A172 (cell line): ENCODE results near the gene STK16. TPM values are rescaled to one million over a fixed set of nuclear protein-coding genes. Genes with fewer than 3 reads are reported as not detected.

ENCODE experiments used
- DNase-seq: peaks from one replicate; pipeline ENCODE4 v3.0.0-alpha.2; 2015; ENCODE audit warnings: low spot score
- total RNA-seq: library from RNA; depleted of rRNA; stranded (reverse); fragments of >200 nt; shearing (Covaris generic); gene quantifications from 2 replicates; pipeline ENCODE4 v1.2.3, GENCODE V29; 2014; rRNA removed

The STK16 gene
- total RNA-seq, 1 experiment from 2014 or later = 16.3 TPM

DNA sequence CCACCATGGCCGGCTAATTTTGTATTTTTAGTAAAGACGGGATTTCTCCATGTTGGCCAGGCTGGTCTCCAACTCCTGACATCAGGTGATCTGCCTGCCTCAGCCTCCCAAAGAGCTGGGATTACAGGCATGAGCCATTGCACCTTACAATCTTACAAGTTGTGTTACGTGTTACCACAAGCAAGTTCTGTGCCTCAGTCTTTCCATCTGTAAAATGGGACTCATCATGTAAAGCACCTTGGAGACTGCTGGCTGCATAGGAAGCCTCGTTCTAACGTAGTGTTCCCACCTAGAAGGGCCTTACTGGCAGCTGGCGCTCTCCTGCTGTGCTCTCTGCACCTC is 43.9 kb downstream of the STK16 start:
- no peak for DNase-seq

DNA sequence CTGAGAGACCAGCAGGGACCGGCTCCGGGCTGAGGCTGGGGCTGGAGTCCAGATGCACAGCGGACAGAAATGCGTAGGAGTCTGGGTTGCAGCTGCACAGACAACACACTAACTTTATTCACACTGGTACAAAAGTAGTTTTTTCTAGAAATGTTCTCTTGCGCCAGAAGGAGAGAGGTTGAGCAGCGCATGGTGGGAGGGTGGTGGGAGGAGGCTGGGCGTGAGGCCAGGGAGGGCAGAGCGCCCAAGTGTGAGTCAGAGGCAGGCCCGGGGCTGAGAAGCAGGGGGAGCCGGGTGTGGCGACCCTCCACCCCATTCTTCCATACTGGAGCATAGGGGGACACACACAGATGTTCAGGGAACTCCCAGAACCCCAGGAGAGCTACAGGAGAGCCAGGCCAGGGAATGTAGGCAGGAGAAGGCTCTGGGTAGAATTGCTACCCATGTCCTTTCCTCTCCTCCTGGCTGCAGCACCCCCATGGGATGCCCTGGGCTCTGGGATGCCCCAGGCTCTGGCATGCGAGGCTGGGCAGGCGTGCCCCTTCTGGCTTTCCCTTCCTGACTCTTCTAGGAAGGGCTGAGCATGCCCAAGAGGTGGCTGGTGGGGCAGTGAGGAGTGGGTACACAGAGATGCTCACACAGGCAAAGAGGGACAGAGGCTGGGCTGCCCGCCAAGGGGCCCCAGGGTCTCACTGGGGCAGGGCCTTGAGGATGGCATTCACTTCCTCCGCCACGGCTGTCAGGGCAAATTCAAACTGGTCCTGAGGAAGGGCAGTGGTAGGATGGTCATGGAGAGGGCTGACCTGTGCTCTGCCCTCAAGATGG is 44.5 kb downstream of the STK16 start:
- DNase-seq = peak; percentile 71

DNA sequence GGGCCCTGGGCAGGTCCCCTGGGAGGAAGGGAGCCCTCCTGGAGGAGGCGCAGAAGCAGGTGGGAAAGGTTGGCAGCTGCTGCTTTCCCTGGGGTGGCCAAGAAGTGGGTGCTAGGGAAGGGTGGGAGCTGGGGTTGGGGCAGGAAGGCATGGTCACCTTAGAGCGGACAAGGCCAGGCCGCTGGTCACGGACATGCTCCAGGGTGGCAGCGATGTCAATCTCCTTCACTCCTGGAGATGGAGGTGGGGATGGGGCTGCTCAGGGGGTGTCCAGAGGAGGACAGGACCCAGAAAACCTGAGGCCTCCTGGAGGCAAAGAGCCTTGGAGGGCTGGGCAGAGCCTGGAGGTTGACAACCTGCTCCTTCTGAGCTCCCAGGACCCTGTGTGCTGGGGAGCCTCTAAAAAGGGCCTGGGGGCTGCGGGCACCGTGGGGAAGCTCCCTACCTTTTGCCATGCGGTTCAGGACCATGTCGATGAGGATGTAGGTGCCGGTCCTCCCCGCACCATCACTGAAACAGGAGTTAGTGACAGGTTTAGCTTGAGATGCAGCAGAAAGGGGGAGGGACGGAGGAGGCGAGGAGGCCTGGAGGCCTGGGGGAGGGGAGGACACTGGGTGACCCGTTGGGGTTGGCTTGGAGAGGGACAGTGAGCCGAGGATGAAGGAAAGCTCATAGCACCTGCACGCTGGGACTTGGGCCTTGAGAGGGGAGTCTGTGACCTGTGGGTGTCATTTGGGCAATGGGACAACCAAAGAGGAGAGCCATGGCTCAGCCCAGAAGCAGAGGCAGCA is 45.3 kb downstream of the STK16 start:
- no peak for DNase-seq

DNA sequence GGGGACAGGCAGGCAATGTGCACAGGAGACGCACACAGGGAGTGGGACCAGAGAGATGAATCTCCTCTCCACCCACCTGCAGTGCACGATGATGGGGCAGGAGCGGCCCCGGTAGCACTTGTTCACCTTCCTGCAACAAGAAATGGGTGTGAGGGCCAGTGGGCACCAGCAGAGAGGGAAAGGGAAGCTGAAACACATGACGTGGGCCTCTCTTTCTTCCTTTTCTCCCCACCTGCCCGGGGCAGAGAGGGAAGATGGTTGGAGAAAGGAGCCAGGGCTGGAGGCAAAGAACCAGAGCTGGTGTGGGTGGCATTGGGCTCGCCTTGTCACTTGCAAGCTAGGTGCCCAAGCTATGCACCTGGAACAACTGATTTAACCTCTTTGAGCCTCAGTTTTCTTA is 46.1 kb downstream of the STK16 start:
- DNase-seq = no peak

DNA sequence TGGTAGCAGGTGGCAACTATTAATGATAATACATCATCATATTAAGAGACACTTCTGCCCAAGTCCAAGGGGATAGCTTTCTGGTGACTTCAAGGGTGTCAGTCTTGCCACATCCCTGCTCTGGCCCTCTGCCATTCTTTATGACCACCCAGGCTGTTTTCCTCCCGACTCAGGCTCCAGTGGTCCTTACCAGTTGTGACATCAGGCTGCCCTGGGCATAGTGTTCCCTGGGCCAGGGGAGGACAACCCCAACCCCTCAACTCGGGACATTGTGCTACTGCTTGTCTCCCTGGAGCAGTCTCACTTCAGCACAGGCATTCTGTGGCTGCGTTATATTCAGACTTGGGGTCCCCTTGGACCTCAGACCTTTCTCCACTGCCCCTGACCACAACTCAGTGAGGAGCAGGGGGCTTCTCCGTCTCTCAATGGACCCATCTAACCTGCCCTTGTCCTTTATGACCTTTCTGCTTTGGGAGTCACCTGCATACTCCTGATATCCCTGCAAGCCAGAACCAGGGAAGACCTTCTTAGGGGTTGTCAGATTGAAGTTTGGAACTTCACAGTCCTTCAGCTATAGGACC is 46.7 kb downstream of the STK16 start:
- DNase-seq = no peak

DNA sequence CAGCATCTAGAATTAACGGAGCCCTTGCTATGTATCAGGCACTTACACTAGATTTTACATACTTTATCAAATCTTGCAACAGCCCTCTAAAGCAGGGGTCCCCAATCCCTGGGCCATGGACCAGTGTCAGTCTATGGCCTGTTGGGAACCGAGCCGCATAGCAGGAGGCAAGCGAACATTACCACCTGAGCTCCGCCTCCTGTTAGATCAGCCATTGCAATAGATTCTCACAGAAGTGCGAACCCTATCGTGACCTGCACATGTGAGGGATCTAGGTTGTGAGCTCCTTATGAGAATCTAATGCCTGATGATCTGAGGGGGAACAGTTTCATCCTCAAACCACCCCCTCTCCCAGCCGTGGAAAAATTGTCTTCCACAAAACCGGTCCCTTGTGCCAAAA is 47.3 kb downstream of the STK16 start:
- no peak for DNase-seq

DNA sequence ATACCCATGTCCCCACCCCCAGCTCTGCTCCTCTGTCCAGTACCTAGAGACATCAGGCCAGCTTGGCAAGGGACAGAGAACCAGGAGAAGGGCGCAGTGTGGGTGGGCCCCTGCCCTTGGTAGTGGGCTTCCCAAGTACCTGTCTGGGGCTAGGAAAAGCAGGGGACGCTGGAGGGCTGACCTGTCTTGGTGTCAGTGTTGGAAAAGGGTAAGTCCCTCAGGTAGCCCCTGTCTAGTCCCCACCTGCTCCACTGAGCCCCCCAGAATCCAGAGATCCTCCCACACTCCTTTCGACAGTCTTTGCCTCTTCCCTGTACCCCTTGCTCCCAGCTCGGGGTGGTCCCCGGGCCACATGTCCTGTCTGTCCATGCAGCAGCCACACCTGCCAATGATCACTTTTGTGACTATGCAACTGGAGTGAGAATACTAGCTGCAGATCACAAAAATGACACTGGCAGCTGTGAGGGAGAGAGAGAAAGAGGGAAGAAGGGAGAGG is 48.5 kb downstream of the STK16 start:
- no peak for DNase-seq

DNA sequence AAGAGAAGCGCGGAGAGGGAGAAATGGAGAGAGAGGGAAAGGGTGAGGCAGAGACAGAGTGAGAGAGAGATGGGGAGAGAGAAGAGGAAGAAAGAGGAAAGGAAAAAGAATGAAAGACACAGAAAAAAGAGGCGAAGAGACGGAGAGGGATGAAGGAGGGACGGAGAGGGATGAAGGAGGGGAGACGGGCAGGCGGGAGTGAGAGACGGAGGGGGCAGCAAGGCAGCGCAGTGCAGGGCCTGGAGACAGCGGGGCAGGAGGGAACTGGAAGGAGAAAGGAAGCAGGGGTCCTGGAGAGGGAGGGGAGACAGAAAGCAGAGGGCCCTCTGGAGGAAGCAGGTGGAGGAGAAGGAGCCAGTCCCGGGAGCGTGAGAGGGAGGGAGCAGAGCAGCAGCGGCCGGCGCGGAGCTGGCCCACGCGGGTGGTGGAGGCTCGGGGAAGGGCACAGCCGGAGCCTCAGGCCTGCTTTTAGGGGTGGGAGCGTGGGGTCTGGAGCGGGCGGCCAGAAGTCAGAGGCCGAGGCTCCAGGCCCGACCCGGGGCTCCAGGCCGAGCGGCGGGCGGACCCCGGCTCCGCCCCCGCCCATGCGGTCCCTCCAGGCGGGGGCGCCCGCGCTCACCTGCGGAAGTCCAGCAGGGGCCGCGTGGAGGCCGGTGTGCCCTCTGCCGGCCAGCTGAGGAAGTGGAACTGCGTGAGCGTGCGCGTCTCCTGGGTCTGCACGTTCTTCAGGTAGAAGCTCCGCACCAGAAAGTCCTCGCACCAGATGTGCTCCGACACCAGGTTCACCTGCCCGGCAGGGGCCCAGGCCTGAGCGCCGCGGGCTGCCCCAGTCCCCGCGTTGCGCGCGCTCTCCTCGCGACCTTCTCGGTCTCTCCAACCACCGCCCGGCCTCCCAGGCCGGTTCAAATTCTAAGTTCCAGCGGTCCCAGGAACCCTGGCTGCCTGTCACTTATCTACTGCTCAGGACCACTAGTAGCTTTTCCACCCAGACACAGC is 49.4 kb downstream of the STK16 start:
- peak; percentile 62 for DNase-seq

DNA sequence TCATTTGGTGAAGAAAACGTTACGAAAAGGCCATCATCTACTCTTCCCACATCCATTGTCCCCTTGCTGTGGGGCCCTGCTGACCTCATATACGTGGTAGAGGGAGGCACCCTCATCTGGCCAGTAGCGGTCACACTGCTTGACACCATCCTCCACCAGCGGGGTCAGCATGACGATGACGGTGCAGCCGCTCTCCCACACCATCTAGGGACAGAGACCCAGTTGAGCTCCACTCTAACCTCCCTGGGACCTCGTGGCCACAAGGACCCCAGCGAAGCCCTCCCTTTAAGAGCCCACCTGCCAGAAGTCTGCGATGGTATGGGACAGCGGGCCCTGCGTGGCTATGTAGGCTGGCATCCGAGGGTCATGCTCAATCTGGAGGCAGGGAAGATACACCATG is 50.9 kb downstream of the STK16 start:
- no peak for DNase-seq

DNA sequence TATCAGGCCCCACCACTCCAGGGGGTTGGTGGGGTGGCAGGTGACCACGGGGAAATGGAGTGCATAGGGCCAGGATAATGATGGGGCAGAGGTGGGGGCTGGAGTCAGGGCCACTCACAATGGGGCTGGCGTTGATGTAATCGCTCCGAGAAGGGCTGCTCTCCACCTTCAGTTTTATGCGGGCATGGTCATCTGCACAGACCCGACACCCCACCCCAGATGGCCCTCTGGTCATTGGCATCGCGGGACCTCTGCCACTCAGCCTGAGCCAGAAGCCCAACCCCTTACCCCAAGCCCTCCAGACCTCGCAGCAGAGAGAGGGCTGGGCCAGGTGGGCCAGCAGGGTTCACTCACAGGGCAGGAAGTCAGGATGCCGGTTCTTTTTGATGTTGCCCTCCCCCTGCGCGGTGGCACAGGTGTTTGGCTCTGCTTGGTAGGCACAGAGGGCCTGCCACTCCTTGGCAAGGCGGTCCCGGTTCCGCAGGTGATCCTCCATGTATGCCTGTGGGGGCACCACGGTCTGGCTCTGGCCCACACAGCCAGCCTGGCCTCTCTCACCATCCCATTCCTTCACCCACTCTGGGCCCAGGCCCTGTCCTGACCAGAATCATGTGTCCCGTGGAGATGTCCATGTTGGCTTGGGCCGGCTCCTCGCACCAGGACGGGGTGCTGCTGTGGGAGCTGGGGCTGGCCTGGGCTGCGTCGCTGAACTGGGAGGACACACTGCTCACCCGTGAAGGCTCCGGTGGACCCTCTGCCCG is 51.5 kb downstream of the STK16 start:
- no peak for DNase-seq

DNA sequence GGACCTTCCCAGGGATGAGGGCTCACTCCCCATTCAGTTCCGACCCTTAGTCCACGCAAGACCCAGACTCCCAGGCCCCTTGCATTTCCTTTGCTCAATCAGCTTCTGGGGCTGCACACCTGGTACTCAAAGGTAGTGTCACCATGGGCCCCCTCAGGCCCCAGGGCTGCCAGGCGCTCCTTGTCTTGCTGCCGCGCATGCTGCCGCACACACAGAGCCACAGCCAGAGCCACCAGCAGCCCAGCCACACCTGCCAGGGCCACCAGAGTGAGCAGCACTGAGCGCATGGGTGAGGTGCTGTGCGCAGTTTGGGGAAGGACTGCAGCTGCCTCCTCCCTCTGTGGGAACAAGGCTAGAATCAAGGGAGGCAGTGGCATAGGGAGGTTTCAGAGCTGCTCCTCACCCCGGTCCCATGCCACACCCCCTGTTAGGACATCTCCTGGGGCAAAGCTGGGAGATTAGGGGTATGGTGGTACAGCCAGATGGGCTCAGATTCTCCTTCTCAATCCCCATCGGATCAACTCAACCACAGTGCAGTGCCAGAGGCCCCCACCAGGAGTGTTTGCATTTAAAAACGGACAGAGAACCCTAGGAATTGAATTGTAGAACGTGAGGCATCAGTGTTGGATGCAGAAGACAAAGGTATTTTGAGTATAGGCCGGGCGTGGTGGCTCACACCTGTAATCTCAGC is 52.6 kb downstream of the STK16 start:
- no peak for DNase-seq

DNA sequence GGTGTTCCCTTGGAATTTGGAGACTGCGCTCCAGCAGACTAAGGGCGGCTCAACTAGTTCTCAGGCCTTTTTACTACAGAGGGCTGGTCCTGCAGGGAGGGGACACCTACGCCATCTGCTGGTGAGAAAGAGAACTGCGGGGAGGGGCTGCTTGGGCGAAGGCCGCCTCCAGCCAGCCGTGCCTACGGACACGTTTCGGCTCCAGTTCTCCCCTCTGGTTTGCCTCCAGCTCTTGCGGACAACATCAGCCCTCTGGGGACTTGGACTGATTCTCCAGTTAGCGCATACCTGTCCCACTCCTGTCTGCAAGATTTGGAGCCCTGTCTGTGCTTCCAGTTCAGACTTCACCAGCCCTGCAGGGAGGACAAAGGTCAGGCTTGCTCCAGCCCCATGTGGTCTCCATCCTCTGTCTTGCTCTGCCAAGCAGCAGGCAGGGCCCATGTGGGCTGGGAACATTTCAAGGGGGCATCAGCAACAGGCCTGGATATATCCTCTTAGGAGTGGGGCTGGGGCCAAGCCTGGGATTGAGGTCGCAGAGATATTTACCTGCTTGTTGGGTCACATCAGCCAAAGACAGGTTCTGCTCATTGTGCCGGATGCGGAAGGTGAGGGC is 53.6 kb downstream of the STK16 start:
- DNase-seq = peak; percentile 71

DNA sequence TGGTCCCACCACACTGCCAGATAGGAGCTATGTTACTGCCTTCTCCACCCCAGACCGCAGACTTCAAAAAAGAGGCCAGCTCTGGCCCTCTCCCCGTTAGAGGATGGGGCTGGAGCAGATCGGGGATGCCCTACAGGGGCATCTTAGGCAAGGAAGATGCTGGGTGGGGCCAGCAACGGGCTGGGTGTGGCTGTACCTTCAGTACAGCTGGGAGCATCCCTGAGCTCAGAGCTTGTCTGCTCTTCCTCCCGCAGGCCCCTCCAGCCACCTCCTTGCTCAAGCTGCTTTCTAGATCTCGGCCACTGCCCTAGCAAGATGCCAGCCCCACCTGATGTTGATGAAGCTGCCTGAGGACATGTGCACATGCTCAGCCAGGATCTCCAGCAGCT is 54.1 kb downstream of the STK16 start:
- no peak for DNase-seq

Other genes with a start within 250 kb of the STK16 start
- 0.26 and 0.55 TPM in 2 replicates for gene CFAP65, start 204.0 kb upstream of the STK16 start, total RNA-seq
- 0.03 TPM in 1 of 2 replicates, not detected in the other for gene IHH, start 184.6 kb upstream of the STK16 start, total RNA-seq
- 20.9 and 22.2 TPM in 2 replicates for gene NHEJ1, start 84.7 kb upstream of the STK16 start, total RNA-seq
- 0.19 and 0.67 TPM in 2 replicates for gene SLC23A3, start 75.5 kb upstream of the STK16 start, total RNA-seq
- 36.7 and 43.8 TPM in 2 replicates for gene CNPPD1, start 68.6 kb upstream of the STK16 start, total RNA-seq
- 120 and 125 TPM in 2 replicates for gene RETREG2, start 67.2 kb upstream of the STK16 start, total RNA-seq
- gene ZFAND2B, start 38.7 kb upstream of the STK16 start, total RNA-seq = 44.1 and 57.6 TPM in 2 replicates
- 41.2 and 41.9 TPM in 2 replicates for gene ABCB6, start 26.5 kb upstream of the STK16 start, total RNA-seq
- 59.0 and 60.7 TPM in 2 replicates for gene ATG9A, start 15.8 kb upstream of the STK16 start, total RNA-seq
- gene ANKZF1, start 15.7 kb upstream of the STK16 start, total RNA-seq = 23.6 and 24.7 TPM in 2 replicates
- 9.6 and 12.1 TPM in 2 replicates for gene GLB1L, start within 50 bp of the STK16 start, total RNA-seq
- not detected in 2 replicates for gene TUBA4B, start 7.8 kb downstream of the STK16 start, total RNA-seq
- gene TUBA4A, start 8.4 kb downstream of the STK16 start, total RNA-seq = 106 and 115 TPM in 2 replicates
- gene DNAJB2, start 33.9 kb downstream of the STK16 start, total RNA-seq = 27.5 and 40.7 TPM in 2 replicates
- 19.3 and 31.5 TPM in 2 replicates for gene PTPRN, start 63.9 kb downstream of the STK16 start, total RNA-seq
- gene RESP18, start 87.3 kb downstream of the STK16 start, total RNA-seq = not detected in 2 replicates
- 81.7 and 91.5 TPM in 2 replicates for gene DNPEP, start 142.4 kb downstream of the STK16 start, total RNA-seq
- 30.0 and 34.5 TPM in 2 replicates for gene DES, start 172.9 kb downstream of the STK16 start, total RNA-seq
- gene SPEG, start 189.4 kb downstream of the STK16 start, total RNA-seq = 30.0 and 32.9 TPM in 2 replicates